Panc1 (cell line): ENCODE results near the gene OGDH. TPM values are rescaled to one million over a fixed set of nuclear protein-coding genes. Genes with fewer than 3 reads are reported as not detected.

Experiments used
- ATAC-seq: fragments of 200-7000 bp; cut with Tn5 transposase; 2 replicates; pipeline ENCODE4 v1.9.1; 2020; ENCODE audit warnings: mild to moderate bottlenecking, moderate library complexity
- BruUV-seq: library from RNA; stranded (reverse); fragments of 400-500 nt; replicated peaks from 2 replicates; lab custom pipeline; 2021; lab: Mats Ljungman, UMichigan
- CTCF ChIA-PET: fragments of 300-600 bp; sonication (Branson Sonifier 250); formaldehyde crosslinking; loops from one replicate; lab custom pipeline; 2022; ENCODE audit warnings: antibody characterized with exemption; lab: Charles Lee
- POLR2A ChIA-PET: fragments of 300-600 bp; sonication (Branson Sonifier 250); formaldehyde crosslinking; loops from one replicate; lab custom pipeline; 2022; ENCODE audit warnings: antibody characterized with exemption; lab: Charles Lee
- DNase-seq: peaks from one replicate; pipeline ENCODE4 v3.0.0-alpha.2; 2010; ENCODE audit warnings: low read depth, low spot score
- H3K27ac ChIP-seq: 2 replicates; pipeline ENCODE4 v1.5.1; 2011; ENCODE audit warnings: mild to moderate bottlenecking, low read length, inconsistent platforms
- H3K27me3 ChIP-seq: fragments of 200-500 bp; sonication (Bioruptor generic); 2 replicates; pipeline ENCODE4 v1.6.0; 2014; ENCODE audit warnings: low read length, inconsistent platforms; ENCODE audit not compliant: control insufficient read depth, insufficient read depth
- H3K36me3 ChIP-seq: fragments of 200-500 bp; sonication (Bioruptor generic); 2 replicates; pipeline ENCODE4 v1.5.1; 2014; ENCODE audit warnings: inconsistent platforms, mild to moderate bottlenecking, low read length, moderate library complexity; ENCODE audit not compliant: control insufficient read depth, insufficient read depth
- H3K4me1 ChIP-seq: 2 replicates; pipeline ENCODE4 v1.5.1; 2011; ENCODE audit warnings: inconsistent platforms, mild to moderate bottlenecking, low read length, moderate library complexity; ENCODE audit not compliant: control insufficient read depth, insufficient read depth
- H3K4me3 ChIP-seq, 2 experiments: 2 replicates each; pipeline ENCODE4 v1.5.1; 2011 to 2012; ENCODE audit warnings: low read depth in 2 of 2, low read length in 2 of 2, mild to moderate bottlenecking in 2 of 2, inconsistent platforms in 1 of 2, moderate library complexity in 1 of 2
- H3K9me3 ChIP-seq: fragments of 200-500 bp; sonication (Bioruptor generic); 2 replicates; pipeline ENCODE4 v1.5.1; 2014; ENCODE audit warnings: low read depth, mild to moderate bottlenecking, inconsistent platforms, low read length, moderate library complexity; ENCODE audit not compliant: control insufficient read depth, insufficient read depth
- CTCF ChIP-seq: fragments of 450-650 bp; IDR thresholded peaks from 2 replicates; pipeline ENCODE4 v1.5.1; 2017; ENCODE audit warnings: mild to moderate bottlenecking
- POLR2AphosphoS5 ChIP-seq: IDR thresholded peaks from 2 replicates; pipeline ENCODE4 v1.6.1; 2012; ENCODE audit warnings: mild to moderate bottlenecking, low read depth, low read length, moderate library complexity
- REST ChIP-seq, 2 experiments: IDR thresholded peaks; 2 replicates each; pipeline ENCODE4 v1.6.1; 2011 to 2012; ENCODE audit warnings: low read depth in 2 of 2, control low read depth in 1 of 2, low read length in 1 of 2, mild to moderate bottlenecking in 1 of 2, moderate library complexity in 1 of 2; ENCODE audit not compliant: insufficient read depth in 1 of 2
- SIN3A ChIP-seq: IDR thresholded peaks from 2 replicates; pipeline ENCODE4 v1.6.1; 2012; ENCODE audit warnings: low read depth, mild to moderate bottlenecking, low read length, moderate library complexity, borderline replicate concordance; ENCODE audit not compliant: insufficient read depth
- TCF7L2 ChIP-seq: IDR thresholded peaks from 2 replicates; pipeline ENCODE4 v1.6.1; 2011; ENCODE audit warnings: mild to moderate bottlenecking, low read depth, low read length, inconsistent platforms
- in situ Hi-C: cut with HindIII; loops from 2 replicates; pipeline ENCODE4 v1.10.0; 2016; ENCODE audit warnings: low sequenced_read_pairs, low pct_unique_long_range_greater_than_20kb
- intact Hi-C: fragments of 100-400 bp; cut with micrococcal nuclease; formaldehyde crosslinking; loops from one replicate; pipeline ENCODE4 v1.10.0; 2022; ENCODE audit not compliant: unreplicated experiment
- total RNA-seq: library from RNA; stranded (reverse); gene quantifications from one replicate; pipeline ENCODE4 v1.2.1, GENCODE V29; 2021; ENCODE audit not compliant: unreplicated experiment

OGDH gene
- total RNA-seq, 1 experiment from 2014 or later: 166 TPM

GRCh38 chr7:44696728-44697127, 90.3 kb downstream of the OGDH start:
- POLR2A ChIA-PET: no interaction called here
- DNase-seq (no peak), ATAC-seq (no peak)
- intact Hi-C loops (no loop called here), in situ Hi-C loops (no loop called here)
- Histone ChIP-seq H3K4me1 (no peaks in the 10 kb centered on the region), H3K9me3 (no peaks in the 10 kb centered on the region), H3K4me3 (no peak overlapping the region), H3K27ac (no peak overlapping the region), H3K36me3 (peaks cover 3% of the 10 kb centered on the region; the same call in 1 of the 2 replicates), H3K27me3 (no peaks in the 10 kb centered on the region)
- no TSS peak for BruUV-seq
- no peak for TF ChIP-seq POLR2AphosphoS5
- TF ChIP-seq TCF7L2: no peak
- no peak for TF ChIP-seq CTCF
- CTCF ChIA-PET: no interaction called here

- no peaks in the 10 kb centered on the region for H3K9me3 ChIP-seq
- no peaks in the 10 kb centered on the region for H3K27me3 ChIP-seq
- no peak overlapping the region for H3K27ac ChIP-seq
- in situ Hi-C loops: no loop called here
- intact Hi-C loops: no loop called here
- no peak for DNase-seq
- H3K4me1 ChIP-seq: no peaks in the 10 kb centered on the region
- H3K36me3 ChIP-seq: peaks cover 3% of the 10 kb centered on the region; the same call in 1 of the 2 replicates
- TF ChIP-seq POLR2AphosphoS5 (no peak), REST (IDR thresholded peaks at IDR 0.05; ENCODE audit: insufficient read depth in 1 of 2, low read depth in 2 of 2, low read length in 1 of 2) (no peak), SIN3A (no peak), TCF7L2 (no peak), CTCF (no peak)
- ChIA-PET CTCF (no interaction called here), POLR2A (no interaction called here)
- BruUV-seq: no TSS peak
- no peak overlapping the region for H3K4me3 ChIP-seq
- ATAC-seq: no peak
Measured at GRCh38 chr7:44697136-44698045, 91.0 kb downstream of the OGDH start.
